ENCODE data around the gene CFAP92.

DNA sequence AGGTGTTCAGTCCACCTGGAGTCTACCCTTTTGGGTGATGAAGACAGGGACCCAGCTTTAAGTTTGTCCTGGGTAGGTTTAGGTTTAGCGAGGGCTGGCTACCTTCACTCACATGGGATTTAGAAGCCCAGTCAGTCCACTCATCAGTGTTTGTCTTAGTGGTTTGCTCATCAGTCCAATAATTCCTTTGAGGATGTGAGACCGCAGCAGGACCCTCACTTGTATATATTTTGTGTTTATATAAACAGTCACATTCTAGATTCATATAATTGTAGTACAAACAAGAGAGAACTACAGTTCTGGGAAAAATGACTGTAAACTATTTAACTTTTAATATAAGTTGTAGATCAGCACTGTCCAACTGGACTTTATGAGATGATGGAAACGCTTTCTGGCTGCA is 25.4 kb upstream of the CFAP92 start:
- TF ChIP-seq, protein P1, sequence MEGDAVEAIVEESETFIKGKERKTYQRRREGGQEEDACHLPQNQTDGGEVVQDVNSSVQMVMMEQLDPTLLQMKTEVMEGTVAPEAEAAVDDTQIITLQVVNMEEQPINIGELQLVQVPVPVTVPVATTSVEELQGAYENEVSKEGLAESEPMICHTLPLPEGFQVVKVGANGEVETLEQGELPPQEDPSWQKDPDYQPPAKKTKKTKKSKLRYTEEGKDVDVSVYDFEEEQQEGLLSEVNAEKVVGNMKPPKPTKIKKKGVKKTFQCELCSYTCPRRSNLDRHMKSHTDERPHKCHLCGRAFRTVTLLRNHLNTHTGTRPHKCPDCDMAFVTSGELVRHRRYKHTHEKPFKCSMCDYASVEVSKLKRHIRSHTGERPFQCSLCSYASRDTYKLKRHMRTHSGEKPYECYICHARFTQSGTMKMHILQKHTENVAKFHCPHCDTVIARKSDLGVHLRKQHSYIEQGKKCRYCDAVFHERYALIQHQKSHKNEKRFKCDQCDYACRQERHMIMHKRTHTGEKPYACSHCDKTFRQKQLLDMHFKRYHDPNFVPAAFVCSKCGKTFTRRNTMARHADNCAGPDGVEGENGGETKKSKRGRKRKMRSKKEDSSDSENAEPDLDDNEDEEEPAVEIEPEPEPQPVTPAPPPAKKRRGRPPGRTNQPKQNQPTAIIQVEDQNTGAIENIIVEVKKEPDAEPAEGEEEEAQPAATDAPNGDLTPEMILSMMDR (IDR thresholded peaks at IDR 0.05 in 8 of 11, conservative IDR thresholded peaks at IDR 0.05 in 3 of 11), result no peak
- no peak for TF ChIP-seq POLR2A (IDR thresholded peaks at IDR 0.05)

All from spleen (tissue), 7 donors.